Trophoblast cell (in vitro differentiated cells and primary cell): Measurements from ENCODE around the gene ME2.

ENCODE experiments used
- DNase-seq, 2 donors: peaks; one replicate each; pipeline ENCODE4 v3.0.0-alpha.2; 2016
- H2AFZ ChIP-seq: 2 replicates; pipeline ENCODE4 v1.6.1; 2013; ENCODE audit warnings: low read length, moderate library complexity, mild to moderate bottlenecking; ENCODE audit not compliant: insufficient read depth, poor library complexity
- H2AK5ac ChIP-seq: 2 replicates; pipeline ENCODE4 v1.6.1; 2013; ENCODE audit warnings: mild to moderate bottlenecking, low read length
- H2BK120ac ChIP-seq: 2 replicates; pipeline ENCODE4 v1.6.1; 2013; ENCODE audit warnings: low read length, mild to moderate bottlenecking, moderate library complexity; ENCODE audit not compliant: insufficient read depth, poor library complexity
- H2BK12ac ChIP-seq: 2 replicates; pipeline ENCODE4 v1.6.1; 2013; ENCODE audit warnings: mild to moderate bottlenecking, low read length, moderate library complexity
- H2BK5ac ChIP-seq: 2 replicates; pipeline ENCODE4 v1.6.1; 2013; ENCODE audit warnings: low read length, low read depth, moderate library complexity, mild to moderate bottlenecking; ENCODE audit not compliant: poor library complexity
- H3K14ac ChIP-seq: 2 replicates; pipeline ENCODE4 v1.6.1; 2013; ENCODE audit warnings: mild to moderate bottlenecking, low read length
- H3K18ac ChIP-seq: 2 replicates; pipeline ENCODE4 v1.6.1; 2013; ENCODE audit warnings: mild to moderate bottlenecking, low read length
- H3K23ac ChIP-seq: 2 replicates; pipeline ENCODE4 v1.6.1; 2013; ENCODE audit warnings: low read length
- H3K27ac ChIP-seq: 2 replicates; pipeline ENCODE4 v1.5.1; 2013; ENCODE audit warnings: low read depth, mild to moderate bottlenecking, inconsistent platforms, low read length, moderate library complexity
- H3K27me3 ChIP-seq: 2 replicates; pipeline ENCODE4 v1.6.1; 2013; ENCODE audit warnings: inconsistent platforms, mild to moderate bottlenecking, low read length, moderate library complexity; ENCODE audit not compliant: insufficient read depth
- H3K36me3 ChIP-seq, 2 experiments: 1 replicate in 1 of 2; 2 replicates in 1 of 2; pipeline ENCODE4 v1.6.1; 2013; ENCODE audit warnings: low read length in 2 of 2, mild to moderate bottlenecking in 2 of 2, moderate library complexity in 1 of 2; ENCODE audit not compliant: insufficient read depth in 2 of 2, control insufficient read depth in 1 of 2
- H3K4ac ChIP-seq: 2 replicates; pipeline ENCODE4 v1.6.1; 2013; ENCODE audit warnings: low read depth, mild to moderate bottlenecking, low read length, moderate library complexity
- H3K4me1 ChIP-seq, 2 experiments: 1 replicate in 1 of 2; 2 replicates in 1 of 2; pipeline ENCODE4 v1.6.1; 2013; ENCODE audit warnings: low read length in 2 of 2, mild to moderate bottlenecking in 2 of 2, moderate library complexity in 1 of 2; ENCODE audit not compliant: insufficient read depth in 2 of 2, control insufficient read depth in 1 of 2
- H3K4me2 ChIP-seq: 2 replicates; pipeline ENCODE4 v1.6.1; 2013; ENCODE audit warnings: inconsistent platforms, mild to moderate bottlenecking, low read length, moderate library complexity
- H3K4me3 ChIP-seq: 2 replicates; pipeline ENCODE4 v1.5.1; 2013; ENCODE audit warnings: mild to moderate bottlenecking, low read depth, low read length, inconsistent platforms
- H3K79me1 ChIP-seq: one replicate; pipeline ENCODE4 v1.6.1; 2013; ENCODE audit warnings: low read length
- H3K79me2 ChIP-seq: 2 replicates; pipeline ENCODE4 v1.6.1; 2013; ENCODE audit warnings: low read length, mild to moderate bottlenecking; ENCODE audit not compliant: control insufficient read depth, insufficient read depth, poor library complexity
- H3K9ac ChIP-seq: 2 replicates; pipeline ENCODE4 v1.6.1; 2013; ENCODE audit warnings: mild to moderate bottlenecking, low read length
- H3K9me3 ChIP-seq: 2 replicates; pipeline ENCODE4 v1.6.1; 2013; ENCODE audit warnings: low read depth, mild to moderate bottlenecking, control low read depth, inconsistent platforms, low read length; ENCODE audit not compliant: insufficient read depth
- H4K12ac ChIP-seq: 2 replicates; pipeline ENCODE4 v1.6.1; 2013; ENCODE audit warnings: low read depth, mild to moderate bottlenecking, low read length, moderate library complexity
- H4K8ac ChIP-seq: 2 replicates; pipeline ENCODE4 v1.6.1; 2013; ENCODE audit warnings: low read depth, mild to moderate bottlenecking, low read length, moderate library complexity
- H4K91ac ChIP-seq: one replicate; pipeline ENCODE4 v1.6.1; 2013; ENCODE audit warnings: low read depth, mild to moderate bottlenecking, low read length, moderate library complexity
- WGBS: extraction: QIAGEN DNeasy Blood & Tissue Kit; methylation state at CpG from one replicate; pipeline ENCODE4 v1.1.7; 2013; ENCODE audit warnings: missing lambda C conversion rate; ENCODE audit not compliant: insufficient read length, insufficient coverage; ENCODE audit errors: extremely low coverage; 5-methylcytosine and 5-hydroxymethylcytosine counted together

The ME2 gene

GRCh38 chr18:50911006-50911405 is 32.1 kb downstream of the ME2 start:
- no CpG with 5 or more reads among the region's 1 CpG for WGBS
- Histone ChIP-seq H4K91ac (no peak overlapping the region), H2BK5ac (no peak overlapping the region)

GRCh38 chr18:50917021-50917420 is 38.1 kb downstream of the ME2 start:
- Histone ChIP-seq H4K91ac (no peak overlapping the region), H3K27me3 (no peaks in the 10 kb centered on the region), H3K14ac (no peak overlapping the region), H3K18ac (no peak overlapping the region), H3K36me3 (peaks cover 0 to 3% of the 10 kb centered on the region in 2 experiments), H3K79me1 (no peaks in the 10 kb centered on the region), H3K9ac (no peak overlapping the region), H3K4me3 (no peak overlapping the region), H2BK12ac (no peak overlapping the region), H4K12ac (no peak overlapping the region), H3K23ac (no peak overlapping the region), H2AK5ac (no peak overlapping the region), H3K4ac (no peak overlapping the region), H3K79me2 (no peaks in the 10 kb centered on the region), H2BK120ac (no peak overlapping the region), H3K4me2 (no peak overlapping the region), H3K4me1 (no peaks in the 10 kb centered on the region), H3K9me3 (no peaks in the 10 kb centered on the region), H3K27ac (no peak overlapping the region), H4K8ac (no peak overlapping the region), H2AFZ (no peak overlapping the region), H2BK5ac (no peak overlapping the region)
- WGBS = no CpG with 5 or more reads among the region's 1 CpG
- DNase-seq = no peak

More at GRCh38 chr18:50911006-50911405, 32.1 kb downstream of the ME2 start:
- H3K36me3 ChIP-seq = peaks cover 0 to 3% of the 10 kb centered on the region in 2 experiments
- H2BK12ac ChIP-seq = no peak overlapping the region
- no peak overlapping the region for H2AFZ ChIP-seq
- H3K4me2 ChIP-seq = no peak overlapping the region
- H3K9me3 ChIP-seq = no peaks in the 10 kb centered on the region
- H3K4me3 ChIP-seq = no peak overlapping the region
- no peak overlapping the region for H3K9ac ChIP-seq
- no peak overlapping the region for H3K14ac ChIP-seq
- H3K18ac ChIP-seq = no peak overlapping the region
- H3K23ac ChIP-seq = no peak overlapping the region
- no peak overlapping the region for H4K8ac ChIP-seq
- no peak overlapping the region for H2AK5ac ChIP-seq
- no peak for DNase-seq
- no peaks in the 10 kb centered on the region for H3K79me2 ChIP-seq
- H2BK120ac ChIP-seq = no peak overlapping the region
- no peaks in the 10 kb centered on the region for H3K27me3 ChIP-seq
- H3K79me1 ChIP-seq = no peaks in the 10 kb centered on the region
- no peak overlapping the region for H3K4ac ChIP-seq
- no peak overlapping the region for H3K27ac ChIP-seq
- no peaks in the 10 kb centered on the region for H3K4me1 ChIP-seq
- H4K12ac ChIP-seq = no peak overlapping the region

DNA sequence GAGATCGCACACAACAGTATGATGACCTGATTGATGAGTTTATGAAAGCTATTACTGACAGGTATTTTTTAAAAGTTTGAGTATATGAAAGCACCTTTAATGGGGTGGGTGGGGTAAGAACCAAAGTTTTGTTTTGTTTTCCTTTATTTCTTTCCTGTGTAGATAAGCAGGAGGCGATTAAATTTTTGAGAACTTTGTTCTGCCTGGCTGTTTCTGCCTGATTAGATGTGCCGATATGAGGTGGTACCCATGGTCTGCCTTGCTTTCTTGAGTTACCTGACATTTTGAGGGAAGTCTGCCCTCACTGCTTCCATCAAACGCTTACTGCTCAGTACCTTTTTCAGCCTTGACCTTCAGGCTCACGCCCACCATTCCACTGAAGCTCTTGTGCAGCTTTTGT is 39.2 kb downstream of the ME2 start:
- H3K79me1 ChIP-seq = no peaks in the 10 kb centered on the region
- H4K12ac ChIP-seq = no peak overlapping the region
- H4K91ac ChIP-seq = no peak overlapping the region
- no peak overlapping the region for H2AK5ac ChIP-seq
- H3K14ac ChIP-seq = no peak overlapping the region
- peaks cover 0 to 3% of the 10 kb centered on the region in 2 experiments for H3K36me3 ChIP-seq
- H3K27ac ChIP-seq = no peak overlapping the region
- H3K79me2 ChIP-seq = no peaks in the 10 kb centered on the region
- H3K9me3 ChIP-seq = no peaks in the 10 kb centered on the region
- H3K4me2 ChIP-seq = no peak overlapping the region
- H3K4me1 ChIP-seq = no peaks in the 10 kb centered on the region
- no peak overlapping the region for H3K9ac ChIP-seq
- no peaks in the 10 kb centered on the region for H3K27me3 ChIP-seq
- H3K4me3 ChIP-seq = no peak overlapping the region
- no peak overlapping the region for H3K18ac ChIP-seq
- H3K23ac ChIP-seq = no peak overlapping the region
- no peak for DNase-seq
- H2BK12ac ChIP-seq = no peak overlapping the region
- H3K4ac ChIP-seq = no peak overlapping the region
- no peak overlapping the region for H2AFZ ChIP-seq
- no peak overlapping the region for H2BK120ac ChIP-seq
- no CpG with 5 or more reads among the region's 5 CpGs for WGBS
- no peak overlapping the region for H2BK5ac ChIP-seq
- H4K8ac ChIP-seq = no peak overlapping the region

- H3K4ac ChIP-seq = no peak overlapping the region
- no peak overlapping the region for H4K12ac ChIP-seq
- H3K9ac ChIP-seq = no peak overlapping the region
- H3K9me3 ChIP-seq = no peaks in the 10 kb centered on the region
- H3K4me2 ChIP-seq = no peak overlapping the region
- no peaks in the 10 kb centered on the region for H3K27me3 ChIP-seq
- H2BK5ac ChIP-seq = no peak overlapping the region
- no peaks in the 10 kb centered on the region for H3K4me1 ChIP-seq
- no peak overlapping the region for H3K18ac ChIP-seq
- H2BK120ac ChIP-seq = no peak overlapping the region
- H4K91ac ChIP-seq = no peak overlapping the region
- H3K36me3 ChIP-seq = no peaks in the 10 kb centered on the region
- no peak overlapping the region for H3K27ac ChIP-seq
- H3K23ac ChIP-seq = no peak overlapping the region
- no peaks in the 10 kb centered on the region for H3K79me2 ChIP-seq
- no peak overlapping the region for H2BK12ac ChIP-seq
- H3K79me1 ChIP-seq = no peaks in the 10 kb centered on the region
- H2AK5ac ChIP-seq = no peak overlapping the region
- peak in 1 of 2 donors; percentile 37 for DNase-seq
- no peak overlapping the region for H2AFZ ChIP-seq
- H3K4me3 ChIP-seq = no peak overlapping the region
- no peak overlapping the region for H3K14ac ChIP-seq
- no peak overlapping the region for H4K8ac ChIP-seq
- no CpG with 5 or more reads among the region's 2 CpGs for WGBS
Measured at GRCh38 chr18:50924372-50924771, 45.5 kb downstream of the ME2 start.
